IMR-90 (cell line): ENCODE measurements around the gene OSBPL6. TPM values are rescaled to one million over a fixed set of nuclear protein-coding genes. Genes with fewer than 3 reads are reported as not detected.

Experiments
- ATAC-seq: fragments of 200-7000 bp; cut with Tn5 transposase; 2 replicates; pipeline ENCODE4 v1.9.1; 2020; ENCODE audit warnings: low read depth, mild to moderate bottlenecking, moderate library complexity
- BruUV-seq: library from RNA; stranded (reverse); fragments of 400-500 nt; replicated peaks from 2 replicates; lab custom pipeline; 2021; lab: Mats Ljungman, UMichigan
- CTCF ChIA-PET: fragments of 300-600 bp; formaldehyde crosslinking; extraction: SDS; loops from one replicate; lab custom pipeline; 2021; ENCODE audit warnings: antibody characterized with exemption; lab: Yijun Ruan, JAX
- POLR2A ChIA-PET: fragments of 300-600 bp; sonication (Branson Sonifier 250); formaldehyde crosslinking; loops from one replicate; lab custom pipeline; 2022; ENCODE audit warnings: antibody characterized with exemption; ENCODE audit not compliant: unreplicated experiment; lab: Charles Lee
- DNase-seq: peaks from one replicate; pipeline ENCODE4 v3.0.0; 2013
- H2AFZ ChIP-seq: replicated peaks from 2 replicates; pipeline ENCODE3; 2013; ENCODE audit warnings: low read length, mild to moderate bottlenecking; ENCODE audit not compliant: poor library complexity
- H2AK5ac ChIP-seq: 2 replicates; pipeline ENCODE4 v1.6.1; 2013; ENCODE audit warnings: low read depth, low read length, inconsistent platforms
- H2AK9ac ChIP-seq: replicated peaks from 2 replicates; pipeline ENCODE3; 2013; ENCODE audit warnings: mild to moderate bottlenecking, low read depth, low read length, moderate library complexity; ENCODE audit not compliant: poor library complexity
- H2BK120ac ChIP-seq: 2 replicates; pipeline ENCODE4 v1.6.1; 2013; ENCODE audit warnings: low read depth, low read length, inconsistent platforms
- H2BK15ac ChIP-seq: 3 replicates; pipeline ENCODE4 v1.6.1; 2013; ENCODE audit warnings: low read depth, low read length, inconsistent platforms
- H2BK20ac ChIP-seq: 2 replicates; pipeline ENCODE4 v1.6.1; 2013; ENCODE audit warnings: low read depth, mild to moderate bottlenecking, inconsistent platforms, low read length, moderate library complexity
- H2BK5ac ChIP-seq: 2 replicates; pipeline ENCODE4 v1.6.1; 2013; ENCODE audit warnings: mild to moderate bottlenecking, low read depth, low read length, inconsistent platforms; ENCODE audit not compliant: poor library complexity, severe bottlenecking
- H3K14ac ChIP-seq: replicated peaks from 2 replicates; pipeline ENCODE4 v1.6.1; 2013; ENCODE audit warnings: low read depth, low read length, inconsistent platforms
- H3K18ac ChIP-seq: 2 replicates; pipeline ENCODE4 v1.6.1; 2013; ENCODE audit warnings: low read depth, low read length, control low read depth
- H3K23ac ChIP-seq: 2 replicates; pipeline ENCODE4 v1.6.1; 2013; ENCODE audit warnings: low read depth, low read length, inconsistent platforms
- H3K27ac ChIP-seq: 2 replicates; pipeline ENCODE4 v1.5.1; 2013; ENCODE audit warnings: mild to moderate bottlenecking, control low read depth, low read length; ENCODE audit not compliant: insufficient read depth
- H3K27me3 ChIP-seq: 2 replicates; pipeline ENCODE4 v1.6.1; 2013; ENCODE audit warnings: low read length; ENCODE audit not compliant: control insufficient read depth, insufficient read depth
- H3K36me3 ChIP-seq: 2 replicates; pipeline ENCODE4 v1.6.1; 2013; ENCODE audit warnings: low read length, mixed read lengths; ENCODE audit not compliant: control insufficient read depth, insufficient read depth
- H3K4ac ChIP-seq: 2 replicates; pipeline ENCODE4 v1.6.1; 2013; ENCODE audit warnings: low read depth, low read length, inconsistent platforms
- H3K4me1 ChIP-seq: 2 replicates; pipeline ENCODE4 v1.6.1; 2013; ENCODE audit warnings: low read length, mixed read lengths; ENCODE audit not compliant: control insufficient read depth, insufficient read depth
- H3K4me2 ChIP-seq: 2 replicates; pipeline ENCODE4 v1.6.1; 2013; ENCODE audit warnings: low read depth, mild to moderate bottlenecking, control low read depth, low read length, moderate library complexity
- H3K4me3 ChIP-seq: 2 replicates; pipeline ENCODE4 v1.5.1; 2013; ENCODE audit warnings: low read depth, mild to moderate bottlenecking, control low read depth, low read length, moderate library complexity; ENCODE audit not compliant: insufficient read depth
- H3K56ac ChIP-seq: 2 replicates; pipeline ENCODE4 v1.6.1; 2013; ENCODE audit warnings: low read length, inconsistent platforms; ENCODE audit not compliant: insufficient read depth; ENCODE audit errors: extremely low read depth
- H3K79me1 ChIP-seq, 2 experiments: 2 replicates each; pipeline ENCODE4 v1.6.1; 2013; ENCODE audit warnings: low read length in 2 of 2, inconsistent platforms in 1 of 2, low read depth in 1 of 2
- H3K9ac ChIP-seq: 2 replicates; pipeline ENCODE4 v1.6.1; 2013; ENCODE audit warnings: low read depth, low read length, control low read depth
- H3K9me1 ChIP-seq: 2 replicates; pipeline ENCODE4 v1.6.1; 2013; ENCODE audit warnings: low read length, inconsistent platforms; ENCODE audit not compliant: insufficient read depth
- H3K9me3 ChIP-seq: 2 replicates; pipeline ENCODE4 v1.6.1; 2013; ENCODE audit warnings: low read length; ENCODE audit not compliant: control insufficient read depth, insufficient read depth
- H4K20me1 ChIP-seq: 2 replicates; pipeline ENCODE4 v1.6.1; 2013; ENCODE audit warnings: low read length, inconsistent platforms; ENCODE audit not compliant: insufficient read depth
- H4K5ac ChIP-seq: 2 replicates; pipeline ENCODE4 v1.6.1; 2013; ENCODE audit warnings: mild to moderate bottlenecking, low read depth, low read length, control low read depth
- H4K8ac ChIP-seq, 2 experiments: 2 replicates each; pipeline ENCODE4 v1.6.1; 2013; ENCODE audit warnings: low read depth in 2 of 2, low read length in 2 of 2, control low read depth in 1 of 2, inconsistent platforms in 1 of 2
- H4K91ac ChIP-seq: 2 replicates; pipeline ENCODE4 v1.6.1; 2013; ENCODE audit warnings: low read depth, low read length, inconsistent platforms; ENCODE audit not compliant: insufficient read depth
- BHLHE40 ChIP-seq: fragments of 150-350 bp; IDR thresholded peaks from 2 replicates; pipeline ENCODE4 v1.6.1; 2016; ENCODE audit warnings: mild to moderate bottlenecking, low read depth, low read length
- CEBPB ChIP-seq: IDR thresholded peaks from 2 replicates; pipeline ENCODE4 v1.6.1; 2012; ENCODE audit warnings: low read depth, low read length, improper control_type of control experiment
- CHD1 ChIP-seq: IDR thresholded peaks from 2 replicates; pipeline ENCODE4 v1.6.1; 2012; ENCODE audit warnings: low read depth, low read length, improper control_type of control experiment
- CTCF ChIP-seq: conservative IDR thresholded peaks from 2 replicates; pipeline ENCODE4 v1.5.1; 2012; ENCODE audit warnings: mild to moderate bottlenecking, low read depth, low read length, improper control_type of control experiment
- ELK1 ChIP-seq: fragments of 150-350 bp; IDR thresholded peaks from 2 replicates; pipeline ENCODE4 v1.6.1; 2016; ENCODE audit warnings: low read depth, mild to moderate bottlenecking, low read length, moderate library complexity, borderline replicate concordance
- FOS ChIP-seq: fragments of 150-350 bp; IDR thresholded peaks from 2 replicates; pipeline ENCODE4 v1.6.1; 2016; ENCODE audit warnings: low read depth, low read length
- MAFK ChIP-seq: IDR thresholded peaks from 2 replicates; pipeline ENCODE4 v1.6.1; 2012; ENCODE audit warnings: low read depth, low read length, improper control_type of control experiment
- MAZ ChIP-seq: IDR thresholded peaks from 2 replicates; pipeline ENCODE4 v1.6.1; 2012; ENCODE audit warnings: low read depth, mild to moderate bottlenecking, low read length, improper control_type of control experiment, moderate library complexity, borderline replicate concordance
- MXI1 ChIP-seq: IDR thresholded peaks from 2 replicates; pipeline ENCODE4 v1.6.1; 2012; ENCODE audit warnings: low read depth, mild to moderate bottlenecking, low read length, moderate library complexity, borderline replicate concordance
- NFE2L2 ChIP-seq: fragments of 150-350 bp; IDR thresholded peaks from 2 replicates; pipeline ENCODE4 v1.6.1; 2016; ENCODE audit warnings: low read depth, mild to moderate bottlenecking, low read length
- POLR2A ChIP-seq: IDR thresholded peaks from 2 replicates; pipeline ENCODE4 v1.6.1; 2012; ENCODE audit warnings: mild to moderate bottlenecking, low read depth, low read length
- RAD21 ChIP-seq: IDR thresholded peaks from 2 replicates; pipeline ENCODE4 v1.6.1; 2012; ENCODE audit warnings: low read length, improper control_type of control experiment
- RCOR1 ChIP-seq: IDR thresholded peaks from 2 replicates; pipeline ENCODE4 v1.6.1; 2012; ENCODE audit warnings: mild to moderate bottlenecking, low read length, improper control_type of control experiment; ENCODE audit not compliant: insufficient replicate concordance
- RFX5 ChIP-seq: IDR thresholded peaks from 2 replicates; pipeline ENCODE4 v1.8.0; 2012; ENCODE audit warnings: low read depth, mild to moderate bottlenecking, low read length, moderate library complexity
- SMC3 ChIP-seq: fragments of 150-350 bp; IDR thresholded peaks from 2 replicates; pipeline ENCODE4 v1.6.1; 2016; ENCODE audit warnings: low read depth, mild to moderate bottlenecking, antibody characterized with exemption, low read length, moderate library complexity
- USF2 ChIP-seq: fragments of 150-350 bp; IDR thresholded peaks from 2 replicates; pipeline ENCODE4 v1.6.1; 2017; ENCODE audit warnings: mild to moderate bottlenecking, antibody characterized with exemption, low read length, low read depth
- WGBS, 2 experiments: methylation state at CpG; one replicate each; pipeline versions ENCODE4 v1.1.5 to v1.1.7; 2013; ENCODE audit warnings: missing lambda C conversion rate in 2 of 2; ENCODE audit not compliant: insufficient read length in 1 of 2; ENCODE audit errors: extremely low coverage in 2 of 2; 5-methylcytosine and 5-hydroxymethylcytosine counted together
- dilution Hi-C: fragments of 300-500 bp; cut with HindIII; formaldehyde crosslinking; loops from one replicate; pipeline ENCODE4 v1.14.3; 2018; ENCODE audit warnings: low sequenced_read_pairs; ENCODE audit not compliant: unreplicated experiment
- in situ Hi-C: fragments of 300-500 bp; cut with MboI; formaldehyde crosslinking; loops from 3 replicates; pipeline ENCODE4 v1.14.3; 2019; ENCODE audit warnings: low sequenced_read_pairs, inconsistent platforms, mixed read lengths
- intact Hi-C: fragments of 100-400 bp; cut with micrococcal nuclease; formaldehyde crosslinking; loops from 2 replicates; pipeline ENCODE4 v1.10.0; 2022
- polyA plus RNA-seq, 3 experiments: library from polyadenylated mRNA; depleted of rRNA; stranded (reverse); fragments of >200 nt; gene quantifications; 2 replicates each; pipeline ENCODE4 v1.2.3, GENCODE V29; 2012; ENCODE audit warnings: low replicate concordance in 1 of 3
- total RNA-seq: library from RNA; depleted of rRNA; stranded (reverse); fragments of >200 nt; gene quantifications from 2 replicates; pipeline ENCODE4 v1.2.3, GENCODE V29; 2012

The OSBPL6 gene
- total and polyA plus RNA-seq, 2 of the 4 experiments (the other 2 are of a cell fraction) = 3.2 to 3.7 TPM

DNA sequence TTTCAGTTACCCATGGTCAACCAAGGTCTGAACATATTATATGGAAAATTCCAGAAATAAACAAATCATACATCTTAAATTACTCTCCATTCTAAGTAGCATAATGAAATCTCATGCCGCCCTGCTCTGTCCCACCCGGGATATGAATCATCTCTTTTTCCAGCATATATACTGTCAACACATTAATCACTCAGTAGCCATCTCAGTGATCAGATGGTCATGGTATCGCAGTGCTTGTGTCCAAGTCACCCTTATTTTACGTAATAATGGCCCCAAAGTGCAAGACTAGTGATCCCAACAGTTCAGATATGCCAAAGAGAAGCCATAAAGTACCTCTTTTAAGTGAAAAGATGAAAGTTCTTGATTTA lies 43.8 kb downstream of the OSBPL6 start:
- peaks cover 4% of the 10 kb centered on the region; the same call in 1 of the 2 replicates for H3K4me1 ChIP-seq
- ATAC-seq = peak; percentile 32; the same call in 1 of the 2 replicates
- dilution Hi-C loops = no loop called here
- BruUV-seq = no TSS peak
- ChIA-PET CTCF (no interaction called here), POLR2A (no interaction called here)
- no peak overlapping the region for H2BK15ac ChIP-seq
- intact Hi-C loops = no loop called here
- no peaks in the 10 kb centered on the region for H4K20me1 ChIP-seq
- H3K4me2 ChIP-seq = no peak overlapping the region
- H3K27me3 ChIP-seq = no peaks in the 10 kb centered on the region
- no peak overlapping the region for H2AFZ ChIP-seq
- no peak overlapping the region for H2BK20ac ChIP-seq
- H3K4me3 ChIP-seq = no peak overlapping the region
- H3K14ac ChIP-seq = no peak overlapping the region
- no peak overlapping the region for H2AK9ac ChIP-seq
- no peaks in the 10 kb centered on the region for H3K36me3 ChIP-seq
- H3K4ac ChIP-seq = no peak overlapping the region
- H3K9me1 ChIP-seq = peaks cover 2% of the 10 kb centered on the region; the same call in 1 of the 2 replicates
- H3K9ac ChIP-seq = no peak overlapping the region
- no peaks in the 10 kb centered on the region for H3K9me3 ChIP-seq
- no peak for TF ChIP-seq ELK1
- no peak for TF ChIP-seq MAZ
- TF ChIP-seq RCOR1 = no peak
- TF ChIP-seq RAD21 = no peak
- TF ChIP-seq NFE2L2 = no peak
- no peak for TF ChIP-seq USF2
- no peak for TF ChIP-seq RFX5
- TF ChIP-seq MXI1 = no peak
- TF ChIP-seq CTCF = no peak
- TF ChIP-seq MAFK = no peak
- no peak for TF ChIP-seq BHLHE40
- no peak for TF ChIP-seq CEBPB
- no peak for TF ChIP-seq POLR2A
- no peak for TF ChIP-seq CHD1
- TF ChIP-seq FOS = no peak
- no peak for TF ChIP-seq SMC3
- H4K5ac ChIP-seq = no peak overlapping the region
- in situ Hi-C loops = no loop called here
- peak; percentile 45 for DNase-seq
- H4K91ac ChIP-seq = no peak overlapping the region
- no peak overlapping the region for H2AK5ac ChIP-seq
- no peak overlapping the region for H3K18ac ChIP-seq
- no peak overlapping the region for H4K8ac ChIP-seq
- no peak overlapping the region for H3K56ac ChIP-seq
- no peak overlapping the region for H2BK120ac ChIP-seq
- 36% methylated on average over 2 of the region's 4 CpGs; no CpG with 5 or more reads in 1 of the 2 experiments for WGBS, 2 experiments
- H3K79me1 ChIP-seq = peaks cover 0 to 7% of the 10 kb centered on the region in 2 experiments; a peak in 2 of 4 replicates
- no peak overlapping the region for H3K27ac ChIP-seq
- no peak overlapping the region for H2BK5ac ChIP-seq
- H3K23ac ChIP-seq = no peak overlapping the region
